Right lung (tissue), 5 donors: ENCODE measurements around the gene GALNT9. TPM values are rescaled to one million over a fixed set of nuclear protein-coding genes. Genes with fewer than 3 reads are reported as not detected.
"Not testable (repeated sequence)": the region's sequence is repeated elsewhere in the genome, so short reads cannot be mapped to it uniquely, and the experiment has no call there.

Source experiments
- DNase-seq, 2 donors: peaks; one replicate each; pipeline ENCODE4 v3.0.0-alpha.2; 2013
- polyA plus RNA-seq, 5 donors: library from polyadenylated mRNA; unstranded; fragments of 120-200 nt; gene quantifications; one replicate each; pipeline versions ENCODE4 v1.2.1 to v1.2.3, GENCODE V29; 2013; ENCODE audit warnings: inconsistent platforms in 1 of 5, low replicate concordance in 1 of 5; ENCODE audit not compliant: insufficient read length in 5 of 5, insufficient read depth in 1 of 5

The GALNT9 gene
- polyA plus RNA-seq, 5 donors: 1.9 to 4.2 (median 3.0) TPM

DNA sequence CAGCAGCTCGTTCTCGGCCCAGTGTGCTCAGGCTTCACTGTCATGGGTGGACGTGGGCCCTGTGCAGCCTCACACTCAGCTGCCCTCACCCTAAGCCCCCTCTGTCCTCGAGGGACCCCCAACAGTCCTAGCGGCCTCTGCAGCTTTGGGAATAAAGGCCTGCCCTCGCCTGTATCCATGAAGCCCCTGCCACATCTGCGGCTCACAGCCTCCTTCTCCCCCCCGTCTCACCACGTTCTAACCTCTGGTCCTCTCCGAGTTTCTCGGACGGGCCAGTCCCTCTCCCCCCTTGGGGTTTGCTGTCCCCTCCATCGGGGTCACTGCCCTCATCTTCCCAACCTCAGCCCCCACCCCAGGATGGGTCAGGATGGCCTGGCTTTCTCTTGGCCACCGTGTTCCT lies 30.2 kb upstream of the GALNT9 start:
- DNase-seq: no peak

- DNase-seq: not testable (repeated sequence)
These were observed 29.1 kb upstream of the GALNT9 start for GRCh38 chr12:132358241-132359225.

- no peak for DNase-seq
These were observed 28.3 kb upstream of the GALNT9 start for GRCh38 chr12:132357623-132358186.

DNA sequence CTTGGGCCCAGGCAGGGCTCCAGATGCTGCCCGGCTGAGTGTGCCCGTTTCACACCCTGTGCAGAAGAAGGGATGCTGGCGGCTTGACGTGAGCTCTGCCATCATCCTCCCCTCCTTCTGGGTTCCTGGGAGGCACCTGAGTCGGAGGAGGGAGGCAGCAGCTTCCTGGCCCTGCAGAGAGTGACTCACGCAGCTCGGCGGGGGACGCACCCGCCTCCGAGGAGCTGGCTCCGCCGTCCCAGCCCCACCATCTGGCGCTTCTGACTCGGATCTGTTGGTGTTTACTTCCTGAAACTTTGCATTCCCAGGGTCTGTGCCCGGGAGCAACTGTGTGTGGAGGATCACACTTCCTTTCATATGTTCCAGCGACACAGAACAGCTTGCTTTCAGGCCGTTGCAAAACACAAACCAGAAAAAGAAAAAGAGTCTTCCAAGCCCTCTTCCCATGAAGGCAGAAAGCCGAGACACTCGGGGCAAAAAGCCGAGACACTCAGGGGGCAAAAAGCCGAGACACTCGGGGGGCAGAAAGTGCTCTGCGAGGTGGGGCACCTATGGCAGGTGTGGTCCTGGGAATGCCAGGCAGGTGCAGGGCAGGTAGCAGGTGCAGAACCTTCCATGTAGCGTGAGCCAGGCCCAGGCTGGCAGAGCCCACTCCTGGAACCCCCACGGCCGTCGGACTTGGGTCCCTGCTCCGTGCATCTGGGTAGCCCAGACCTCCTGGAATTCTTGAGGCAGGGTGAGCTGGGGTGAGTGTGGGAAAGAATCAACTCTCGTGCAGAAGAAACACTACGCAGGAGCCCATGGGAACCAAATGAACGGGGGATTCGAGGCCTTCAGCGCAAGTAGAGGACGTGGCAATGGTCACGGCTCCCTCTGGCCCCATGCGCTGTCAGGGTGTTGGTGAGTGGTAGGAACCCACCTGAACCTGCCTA lies 27.6 kb upstream of the GALNT9 start:
- DNase-seq: peak; percentile 69 to 81

DNA sequence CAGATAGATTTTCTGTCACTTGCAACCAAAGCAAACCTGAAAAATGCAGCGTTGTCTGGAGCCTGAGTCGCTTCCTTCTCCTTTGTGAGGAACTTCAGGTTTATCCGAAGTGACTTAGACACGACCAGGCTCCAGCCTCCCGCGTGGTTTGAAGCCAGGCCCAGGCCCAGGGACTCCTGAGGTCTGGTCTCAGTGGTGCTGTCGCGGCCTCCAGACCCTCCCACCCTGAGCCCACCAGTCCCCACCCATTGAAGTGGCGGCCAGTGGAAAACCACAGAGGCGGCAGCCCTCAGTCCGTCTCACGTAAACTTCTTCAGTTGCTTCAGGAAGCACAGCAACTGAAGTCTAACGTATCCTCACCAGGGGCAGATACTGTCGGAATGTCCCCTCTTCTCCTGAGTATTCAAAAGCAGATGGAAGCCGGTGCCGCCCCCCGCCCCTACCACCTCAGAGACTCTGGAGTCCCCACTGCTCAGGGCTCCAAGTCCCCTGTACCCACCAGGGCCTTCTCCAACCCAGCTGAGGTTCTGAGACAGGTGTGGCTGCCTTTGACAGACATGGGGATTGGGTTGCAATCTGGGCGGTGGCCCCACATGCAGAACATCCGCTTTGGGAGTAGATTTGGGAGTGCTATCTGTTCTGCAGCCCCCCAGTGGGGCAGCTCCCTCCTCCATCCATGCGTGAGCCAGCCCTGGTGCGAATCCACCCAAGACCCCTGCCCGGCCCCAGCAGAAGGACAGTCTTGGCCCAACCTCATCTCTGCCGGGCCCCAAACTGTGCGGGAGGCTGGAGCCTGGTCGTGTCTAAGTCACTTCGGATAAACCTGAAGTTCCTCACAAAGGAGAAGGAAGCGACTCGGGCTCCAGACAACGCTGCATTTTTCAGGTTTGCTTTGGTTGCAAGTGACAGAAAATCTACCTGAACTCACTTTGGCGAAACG lies 26.6 kb upstream of the GALNT9 start:
- no peak for DNase-seq

- no peak for DNase-seq
These were observed 25.7 kb upstream of the GALNT9 start for GRCh38 chr12:132354982-132355680.

- no peak for DNase-seq
These were observed 25.0 kb upstream of the GALNT9 start for GRCh38 chr12:132354211-132354981.

DNA sequence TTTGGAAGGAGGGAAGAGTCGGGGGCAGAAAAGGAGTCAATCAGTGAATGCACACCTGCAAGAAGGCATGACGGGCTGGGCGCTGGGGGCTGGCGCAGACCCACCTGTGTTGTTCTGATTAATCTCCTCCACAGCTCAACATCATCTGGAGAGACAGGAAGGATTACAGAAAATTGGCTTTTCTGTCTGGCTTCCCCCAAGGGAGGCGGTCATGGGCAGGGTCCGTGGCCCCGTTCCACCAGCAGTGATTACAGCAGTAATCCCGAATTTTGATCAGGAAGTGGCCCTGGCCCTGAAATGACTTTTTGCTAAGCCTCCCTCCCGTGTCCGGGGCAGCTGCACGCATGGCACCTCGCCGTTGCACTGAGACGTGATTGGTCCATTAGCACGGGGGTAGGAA lies 24.4 kb upstream of the GALNT9 start:
- DNase-seq: no peak

DNA sequence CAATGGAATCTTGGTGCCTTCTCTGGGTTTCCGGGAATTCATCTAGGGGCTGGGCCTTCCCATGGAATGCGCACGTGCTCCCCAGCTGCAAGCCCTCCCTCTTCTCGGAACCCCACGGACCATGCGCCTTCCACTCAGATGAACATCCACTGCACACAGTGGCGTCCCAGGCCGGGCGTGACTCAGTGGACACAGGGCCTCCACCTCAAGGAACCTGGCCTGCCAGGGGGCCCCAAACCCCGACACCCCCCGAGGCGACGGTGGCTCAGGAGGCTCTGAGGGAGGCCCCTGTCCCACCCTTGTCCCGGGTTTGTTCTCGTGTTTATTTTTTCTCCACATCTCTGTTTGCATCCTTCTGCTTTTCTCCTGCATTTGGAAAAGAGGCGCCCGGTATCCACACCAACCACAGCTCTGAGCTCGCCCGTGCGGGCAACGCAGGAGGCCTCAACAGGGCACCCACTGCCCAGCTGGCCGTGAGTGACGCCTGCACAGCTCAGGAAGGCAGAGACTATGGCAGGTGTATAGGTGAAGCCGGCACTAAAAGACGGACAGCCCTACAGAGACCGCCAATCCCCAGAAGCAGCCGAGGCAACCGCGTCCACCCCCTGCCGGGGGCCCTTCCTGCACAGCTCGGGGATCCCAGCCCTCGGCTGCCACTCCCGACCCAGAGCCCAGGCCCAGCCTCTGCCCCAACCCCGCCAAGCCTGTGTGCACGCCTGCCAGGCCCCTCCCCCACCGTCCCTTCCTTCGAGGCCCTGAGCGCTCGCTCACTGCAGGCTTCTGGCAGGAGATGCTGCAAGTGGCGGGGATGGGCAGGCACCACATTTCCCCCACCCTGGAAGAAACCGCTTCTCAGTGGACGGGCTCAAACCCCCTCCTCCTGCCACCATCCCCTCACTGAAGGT lies 23.8 kb upstream of the GALNT9 start:
- DNase-seq: no peak

DNA sequence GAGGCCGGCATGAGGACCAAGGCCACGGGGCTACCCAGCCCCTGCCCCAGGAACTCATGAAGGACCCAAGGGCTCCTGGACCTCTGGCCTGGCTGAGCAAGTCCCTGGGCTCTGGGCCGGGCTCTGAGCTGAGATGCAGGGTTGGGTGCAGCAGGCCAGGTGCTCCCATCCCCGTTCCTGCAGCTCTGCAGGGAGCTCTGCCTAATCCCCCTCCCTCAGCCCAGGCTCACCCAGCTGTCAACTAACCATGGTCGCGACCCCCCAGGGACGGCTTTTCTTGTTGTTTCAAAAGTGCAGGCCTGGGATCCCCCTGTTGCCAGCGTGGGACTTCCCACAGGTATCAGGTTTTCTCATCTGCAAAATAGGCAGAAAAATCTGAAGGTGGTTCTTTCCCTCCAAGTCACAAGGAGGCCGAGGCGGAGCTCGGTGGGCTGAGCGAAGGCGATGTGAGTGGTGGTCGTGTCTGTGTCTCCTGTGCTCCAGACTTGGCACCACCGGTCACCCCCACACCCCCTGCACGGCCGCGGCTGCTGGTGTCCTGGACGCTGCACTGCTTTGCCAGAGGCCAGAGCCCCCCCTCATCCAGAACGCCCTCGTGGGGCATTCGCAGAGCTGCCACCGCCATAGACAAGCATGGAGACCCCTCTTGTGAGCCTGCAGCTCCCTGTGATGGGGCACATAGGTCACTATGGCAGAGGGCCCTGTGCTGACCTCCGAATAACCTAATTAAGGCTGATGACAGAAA lies 22.5 kb upstream of the GALNT9 start:
- DNase-seq: no peak

GRCh38 chr12:132349501-132350131 lies 20.2 kb upstream of the GALNT9 start:
- DNase-seq: no peak

DNA sequence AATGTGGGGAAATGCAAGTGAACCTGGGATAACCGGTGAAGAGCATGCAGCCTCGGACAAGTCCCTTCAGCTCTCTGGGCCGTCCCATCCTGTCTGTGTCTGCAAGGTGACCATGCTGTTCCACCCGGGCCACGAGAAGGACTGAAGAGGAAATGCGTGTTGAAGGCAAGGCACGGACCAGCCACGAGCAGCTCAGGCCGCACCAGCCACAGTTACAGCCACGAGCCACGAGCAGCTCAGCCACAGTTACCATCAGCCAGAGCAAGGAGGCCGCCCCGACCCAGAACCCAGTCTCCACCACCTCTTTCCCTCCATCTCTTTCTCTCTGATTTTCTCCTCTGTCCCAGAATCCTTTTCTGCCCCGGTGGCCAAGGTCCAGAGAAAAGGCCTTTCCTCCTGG lies 18.8 kb upstream of the GALNT9 start:
- DNase-seq: no peak

DNA sequence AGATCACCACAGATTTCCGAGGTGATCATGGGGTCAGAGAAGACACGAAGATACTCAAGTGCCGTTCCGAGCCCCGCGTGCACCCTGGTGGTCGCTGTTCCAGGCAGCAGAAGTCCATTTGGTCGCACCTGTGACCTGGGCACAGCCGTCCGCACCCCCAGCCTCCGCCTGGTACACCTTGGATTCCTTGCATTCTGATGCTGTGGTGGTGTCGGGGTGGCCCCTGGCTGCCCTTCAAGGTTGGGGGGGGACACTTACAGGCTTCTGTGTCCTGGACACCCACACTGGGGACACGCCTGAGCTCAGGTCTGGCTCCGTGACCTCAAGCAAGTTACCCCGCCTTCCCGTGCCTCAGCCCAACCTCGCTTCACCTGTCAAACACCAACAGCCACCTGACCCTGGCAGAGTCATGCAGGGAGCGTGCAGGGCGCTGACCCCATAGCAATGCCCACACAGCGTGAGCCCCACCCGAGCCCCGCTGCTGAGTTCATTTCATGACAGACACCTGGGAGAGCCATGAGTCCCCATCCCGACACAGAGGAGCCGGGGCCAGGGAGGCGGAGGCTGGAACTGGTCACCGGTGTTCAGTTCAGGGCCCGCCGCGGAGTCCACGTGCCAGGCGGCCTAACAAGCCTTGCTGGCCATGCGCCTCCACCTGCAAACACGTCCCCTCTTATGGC lies 17.9 kb upstream of the GALNT9 start:
- DNase-seq: no peak

DNA sequence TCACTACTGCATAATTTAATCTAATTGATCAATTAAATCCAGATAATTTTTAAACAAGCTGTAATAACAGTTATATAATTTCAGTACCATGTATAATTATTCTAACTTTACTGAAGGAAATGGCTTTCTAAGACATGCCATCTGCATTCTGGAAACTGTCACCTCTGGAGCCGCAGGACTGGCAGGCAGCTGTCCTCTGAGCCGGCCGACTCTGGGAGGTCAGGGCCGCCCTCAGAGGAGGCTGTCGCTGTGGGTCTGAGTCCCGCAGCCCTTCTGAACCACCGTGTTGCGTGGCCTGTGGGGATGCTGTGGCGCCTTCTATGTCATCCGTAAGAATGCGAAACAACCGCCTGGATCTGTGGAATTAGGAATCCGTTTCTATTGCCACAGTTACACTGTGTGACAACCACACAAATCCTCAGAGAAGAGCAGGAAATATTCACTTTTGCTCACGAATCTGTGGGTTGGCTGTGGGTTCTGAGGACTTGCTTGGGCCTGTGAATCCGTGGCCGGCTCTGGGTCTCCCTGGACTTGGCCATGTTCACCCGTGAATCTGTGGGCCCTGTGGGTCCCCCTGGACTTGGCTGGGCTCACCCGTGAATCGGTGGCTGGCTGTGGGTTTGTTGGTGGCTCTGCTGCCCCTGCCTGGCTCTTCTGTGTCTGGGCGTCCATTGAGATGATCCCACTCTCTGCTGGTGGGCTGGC lies 17.2 kb upstream of the GALNT9 start:
- no peak for DNase-seq

DNA sequence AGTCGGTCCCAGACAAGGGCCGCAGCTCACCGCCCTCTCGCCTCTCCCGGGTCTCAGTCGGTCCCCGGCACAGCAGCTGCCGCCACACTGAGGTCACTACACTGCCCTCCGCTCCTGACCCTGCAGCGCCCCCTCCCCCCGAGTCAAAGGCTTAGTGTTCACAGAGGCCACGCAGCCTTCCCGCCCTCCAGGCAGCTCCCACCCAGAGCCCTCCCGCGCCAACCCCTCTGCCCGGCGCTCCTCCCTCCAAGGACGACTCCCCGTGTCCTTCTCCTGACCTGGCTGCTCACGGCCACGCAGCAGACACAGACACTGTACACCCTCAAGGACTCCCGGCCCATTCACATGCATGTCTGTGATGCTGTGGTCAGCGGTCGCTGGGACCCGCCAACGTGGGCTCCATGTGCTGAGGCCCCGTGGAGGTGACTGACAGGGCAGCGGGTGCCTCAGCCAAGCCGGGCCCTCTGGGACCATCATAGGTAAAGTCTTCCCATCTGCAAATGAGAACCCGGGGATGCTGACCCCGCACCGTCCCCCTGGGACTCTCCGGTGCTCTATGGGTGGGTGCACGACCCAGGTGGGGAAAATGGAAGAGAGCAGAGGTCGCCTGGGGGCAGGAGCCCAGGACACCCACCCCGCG lies 16.3 kb upstream of the GALNT9 start:
- DNase-seq: no peak
